Vagina (tissue), 2 donors: ENCODE results near the gene TP53I3.

ENCODE experiments used
- CTCF ChIP-seq, 3 experiments: fragments of 450-650 bp in 2 of 3; fragments of 200-600 bp in 1 of 3; sonication (generic) in 1 of 3; IDR thresholded peaks; one replicate each; pipeline ENCODE4 v1.5.1; 2017 to 2019; ENCODE audit warnings: antibody characterized with exemption in 3 of 3, mild to moderate bottlenecking in 2 of 3, moderate library complexity in 2 of 3
- POLR2A ChIP-seq, 2 donors: fragments of 450-650 bp; IDR thresholded peaks; one replicate each; pipeline ENCODE4 v1.6.1; 2017; ENCODE audit warnings: antibody characterized with exemption in 2 of 2, mild to moderate bottlenecking in 2 of 2, moderate library complexity in 2 of 2

GRCh38 chr2:24075915-24076848 lies 8.5 kb downstream of the TP53I3 start, which contains the start of gene SF3B6:
- TF ChIP-seq CTCF (IDR thresholded peaks at IDR 0.05) (no peak), POLR2A (IDR thresholded peaks at IDR 0.05) (peak in 1 of 2 donors; percentile 55)
